Stimulated activated CD4-positive, alpha-beta T cell treated with anti-CD3 and anti-CD28 coated beads, Interleukin-15, amount 100 ng/mL, for 48 hours (primary cell): ENCODE measurements around the gene SYCN.

ENCODE experiments used
- DNase-seq, 2 donors: peaks; one replicate each; pipeline ENCODE4 v3.0.0-alpha.2; 2020; ENCODE audit warnings: low read depth in 2 of 2

The SYCN gene

GRCh38 chr19:39155741-39156140 is 48.3 kb downstream of the SYCN start:
- no peak for DNase-seq

- DNase-seq: no peak
These were observed 48.9 kb downstream of the SYCN start for GRCh38 chr19:39155114-39155700.

GRCh38 chr19:39154629-39155100 is 49.4 kb downstream of the SYCN start:
- no peak for DNase-seq

- no peak for DNase-seq
These were observed 49.9 kb downstream of the SYCN start for GRCh38 chr19:39154100-39154628.
